GM12801 (cell line): ENCODE results near the gene SLC26A9.

ENCODE experiments used
- TF ChIP-seq, protein P1 (sequence below): IDR thresholded peaks from one replicate; pipeline ENCODE4 v1.5.1; 2011; ENCODE audit warnings: control low read depth; ENCODE audit not compliant: insufficient read length; ENCODE audit errors: extremely low read depth

The SLC26A9 gene, protein sequence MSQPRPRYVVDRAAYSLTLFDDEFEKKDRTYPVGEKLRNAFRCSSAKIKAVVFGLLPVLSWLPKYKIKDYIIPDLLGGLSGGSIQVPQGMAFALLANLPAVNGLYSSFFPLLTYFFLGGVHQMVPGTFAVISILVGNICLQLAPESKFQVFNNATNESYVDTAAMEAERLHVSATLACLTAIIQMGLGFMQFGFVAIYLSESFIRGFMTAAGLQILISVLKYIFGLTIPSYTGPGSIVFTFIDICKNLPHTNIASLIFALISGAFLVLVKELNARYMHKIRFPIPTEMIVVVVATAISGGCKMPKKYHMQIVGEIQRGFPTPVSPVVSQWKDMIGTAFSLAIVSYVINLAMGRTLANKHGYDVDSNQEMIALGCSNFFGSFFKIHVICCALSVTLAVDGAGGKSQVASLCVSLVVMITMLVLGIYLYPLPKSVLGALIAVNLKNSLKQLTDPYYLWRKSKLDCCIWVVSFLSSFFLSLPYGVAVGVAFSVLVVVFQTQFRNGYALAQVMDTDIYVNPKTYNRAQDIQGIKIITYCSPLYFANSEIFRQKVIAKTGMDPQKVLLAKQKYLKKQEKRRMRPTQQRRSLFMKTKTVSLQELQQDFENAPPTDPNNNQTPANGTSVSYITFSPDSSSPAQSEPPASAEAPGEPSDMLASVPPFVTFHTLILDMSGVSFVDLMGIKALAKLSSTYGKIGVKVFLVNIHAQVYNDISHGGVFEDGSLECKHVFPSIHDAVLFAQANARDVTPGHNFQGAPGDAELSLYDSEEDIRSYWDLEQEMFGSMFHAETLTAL

DNA sequence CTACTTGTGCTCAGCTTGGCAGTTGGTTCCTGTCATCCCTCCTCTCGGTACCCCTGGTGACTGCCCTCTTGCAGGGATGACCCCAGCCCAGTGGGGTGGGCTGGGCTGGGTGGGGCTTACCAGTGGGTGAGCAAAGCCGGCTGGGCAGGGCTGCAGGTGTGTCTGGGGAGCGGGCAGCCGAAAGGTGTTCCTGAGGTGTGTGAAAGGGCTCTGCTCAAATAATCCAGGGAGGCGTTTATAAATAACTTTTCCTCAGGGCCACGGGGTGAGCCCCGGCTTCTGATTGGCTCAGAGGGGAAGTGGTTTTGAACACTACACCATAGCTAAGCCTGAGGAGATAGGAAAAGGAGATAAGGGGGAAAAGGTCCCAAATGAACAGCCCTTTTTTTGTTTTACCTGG is at the start of gene SLC26A9:
TSS of gene SLC26A9 (minus strand) at position 212 of the 400 bp plus-strand sequence. CDS start 7,636 bp downstream, outside the sequence.
- TF ChIP-seq, protein P1, sequence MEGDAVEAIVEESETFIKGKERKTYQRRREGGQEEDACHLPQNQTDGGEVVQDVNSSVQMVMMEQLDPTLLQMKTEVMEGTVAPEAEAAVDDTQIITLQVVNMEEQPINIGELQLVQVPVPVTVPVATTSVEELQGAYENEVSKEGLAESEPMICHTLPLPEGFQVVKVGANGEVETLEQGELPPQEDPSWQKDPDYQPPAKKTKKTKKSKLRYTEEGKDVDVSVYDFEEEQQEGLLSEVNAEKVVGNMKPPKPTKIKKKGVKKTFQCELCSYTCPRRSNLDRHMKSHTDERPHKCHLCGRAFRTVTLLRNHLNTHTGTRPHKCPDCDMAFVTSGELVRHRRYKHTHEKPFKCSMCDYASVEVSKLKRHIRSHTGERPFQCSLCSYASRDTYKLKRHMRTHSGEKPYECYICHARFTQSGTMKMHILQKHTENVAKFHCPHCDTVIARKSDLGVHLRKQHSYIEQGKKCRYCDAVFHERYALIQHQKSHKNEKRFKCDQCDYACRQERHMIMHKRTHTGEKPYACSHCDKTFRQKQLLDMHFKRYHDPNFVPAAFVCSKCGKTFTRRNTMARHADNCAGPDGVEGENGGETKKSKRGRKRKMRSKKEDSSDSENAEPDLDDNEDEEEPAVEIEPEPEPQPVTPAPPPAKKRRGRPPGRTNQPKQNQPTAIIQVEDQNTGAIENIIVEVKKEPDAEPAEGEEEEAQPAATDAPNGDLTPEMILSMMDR = no peak

DNA sequence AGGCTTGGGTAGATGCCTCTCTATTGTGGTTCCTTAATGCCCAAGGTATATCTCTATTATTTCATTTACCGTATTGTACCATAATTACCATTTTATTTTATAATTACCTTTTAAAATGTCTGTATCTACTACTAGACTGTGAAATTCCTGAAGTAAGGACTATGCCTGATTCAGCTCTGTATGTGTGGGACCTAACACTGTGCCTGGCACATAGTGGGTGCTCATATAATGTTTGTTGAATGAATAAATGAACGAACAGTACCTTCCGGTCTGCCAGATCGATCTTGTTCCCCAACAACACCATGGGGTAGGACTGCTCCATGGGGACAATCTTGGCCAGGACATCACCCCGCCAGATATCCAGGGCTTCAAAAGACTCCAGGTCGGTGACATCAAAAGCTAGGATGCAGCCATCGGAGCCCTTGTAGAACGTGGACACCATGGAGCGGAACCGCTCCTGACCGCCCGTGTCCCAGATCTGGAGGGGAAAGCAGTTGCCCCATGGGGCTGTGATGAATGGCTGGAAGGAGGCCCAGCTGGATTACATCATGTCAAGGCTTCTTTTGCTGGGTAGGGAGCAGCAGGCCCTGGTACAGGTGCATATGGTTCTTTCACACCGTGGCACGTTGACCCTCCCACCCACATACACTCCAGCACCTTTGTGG is 49.1 kb upstream of the SLC26A9 start:
- TF ChIP-seq, protein P1 = no peak

DNA sequence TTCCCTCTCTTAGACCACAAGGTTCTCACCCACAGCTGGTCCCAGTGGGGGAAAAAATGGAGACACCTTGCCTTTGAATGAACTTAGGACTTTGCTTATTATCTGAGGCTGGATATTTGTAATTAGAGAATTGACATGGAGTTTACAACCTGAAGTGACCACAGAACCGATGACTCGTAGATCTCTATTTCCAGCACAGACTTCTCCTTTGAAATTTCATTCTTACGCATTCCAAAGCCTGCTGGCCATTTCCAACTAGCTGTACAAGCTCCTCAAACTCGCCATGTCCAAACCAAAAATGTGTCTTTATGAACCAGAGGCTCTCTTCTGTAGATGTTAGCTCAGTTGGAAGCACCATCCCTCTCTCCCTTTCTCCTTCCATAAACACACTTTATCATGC is 48.0 kb upstream of the SLC26A9 start:
- TF ChIP-seq, protein P1 = no peak

DNA sequence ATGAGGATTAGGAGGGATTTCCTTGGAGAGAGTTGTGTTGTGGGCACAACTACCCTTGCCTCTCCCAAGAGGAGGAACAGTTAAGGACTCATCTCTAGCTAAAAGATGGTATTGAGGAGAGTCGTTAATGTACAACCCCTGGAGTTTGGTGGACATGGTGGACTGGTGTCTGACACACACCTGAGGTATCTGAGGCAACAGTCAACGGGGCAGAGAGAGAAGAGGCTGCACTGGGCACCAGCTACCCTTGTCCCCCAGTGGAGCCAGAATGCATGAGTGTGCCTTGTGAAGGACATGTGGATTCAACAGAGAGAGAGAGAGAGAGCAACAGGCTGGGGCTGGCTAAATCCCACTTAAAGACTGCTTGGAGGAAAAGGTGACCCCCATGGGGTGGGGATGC is 47.0 kb upstream of the SLC26A9 start:
- TF ChIP-seq, protein P1 = no peak

DNA sequence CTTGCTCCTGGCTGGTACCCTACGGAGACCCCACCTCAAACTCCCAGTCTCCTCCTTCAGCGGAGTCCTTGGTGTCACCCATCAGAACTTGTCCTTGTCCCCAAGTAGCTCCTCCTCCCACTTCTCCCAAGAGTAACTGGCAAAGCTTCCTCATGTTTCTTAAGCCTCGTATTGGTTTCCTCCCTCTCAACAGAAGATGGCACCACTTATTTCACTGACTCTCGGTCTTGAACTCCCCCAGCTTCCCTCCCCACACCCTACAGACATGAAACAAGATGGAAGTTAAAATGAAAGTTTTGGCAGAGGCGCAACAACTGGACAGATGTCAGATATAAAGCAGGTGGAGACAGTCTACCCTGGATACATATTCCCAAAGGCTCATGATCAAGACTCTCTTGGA is 46.5 kb upstream of the SLC26A9 start:
- TF ChIP-seq, protein P1 = no peak

DNA sequence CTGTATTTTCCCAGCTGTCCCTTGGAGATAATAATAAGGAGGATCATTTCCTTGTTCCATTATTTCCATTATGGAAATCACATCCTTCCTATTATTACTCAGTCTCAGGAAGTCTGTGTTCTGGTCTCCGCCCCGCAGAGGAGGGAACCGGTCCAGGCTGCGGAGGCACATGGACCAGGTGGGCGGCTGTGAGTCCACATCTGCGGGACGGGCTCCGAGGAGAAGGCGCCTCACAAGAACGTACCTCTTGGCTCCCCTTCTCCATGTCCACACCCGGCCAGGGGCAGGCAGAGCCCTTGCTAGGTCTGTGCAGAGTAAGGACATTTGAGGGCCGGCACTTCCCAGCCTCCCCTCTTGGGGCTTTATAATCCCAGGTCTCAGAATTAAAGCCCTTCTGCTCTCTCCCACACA is 45.3 kb upstream of the SLC26A9 start:
- TF ChIP-seq, protein P1 = no peak

DNA sequence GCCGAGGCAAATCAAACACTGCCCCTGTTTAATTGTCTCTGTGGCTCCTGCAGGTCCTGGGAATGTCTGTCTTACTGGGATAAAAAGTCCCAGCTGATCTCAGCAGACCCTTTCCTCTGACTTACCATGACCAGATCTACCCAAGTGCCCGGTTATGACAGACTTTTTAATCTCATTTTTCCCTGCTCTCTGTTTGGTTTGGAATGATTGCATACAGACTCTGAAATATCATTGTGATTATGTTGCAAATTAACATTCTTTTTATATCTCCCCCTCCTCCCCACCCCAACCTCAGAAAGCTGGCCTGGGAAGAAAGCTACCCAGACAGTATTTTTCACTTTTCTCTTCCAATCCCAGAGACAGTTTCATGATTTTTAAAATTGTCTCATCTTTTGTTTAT is 43.6 kb upstream of the SLC26A9 start:
- TF ChIP-seq, protein P1 = no peak
